Superior temporal gyrus (tissue), 1 donor: ENCODE data around the gene TEKT2.

Experiments
- DNase-seq: peaks from one replicate; pipeline ENCODE4 v3.0.0-alpha.2; 2016; ENCODE audit errors: extremely low spot score

The TEKT2 gene

DNA sequence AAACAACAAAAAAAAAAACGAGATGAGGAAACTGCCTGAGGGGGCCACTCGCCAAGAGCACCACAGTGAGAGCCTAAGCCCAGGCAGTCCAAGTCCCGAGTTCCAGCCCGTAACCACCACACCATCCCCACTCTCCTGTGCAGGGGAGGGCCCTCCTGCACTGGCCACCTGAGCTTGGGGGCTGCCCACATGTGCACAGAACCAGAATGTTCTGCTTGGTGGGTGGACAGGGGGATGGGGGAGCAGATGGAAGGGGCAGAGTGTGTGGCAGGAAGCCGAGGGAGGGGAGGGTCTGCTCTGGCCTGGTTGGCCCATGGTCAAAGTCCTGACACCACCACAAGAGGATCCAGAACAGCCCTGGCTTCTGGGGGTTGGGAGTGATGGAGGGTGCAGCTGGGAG lies 22.4 kb downstream of the TEKT2 start:
- DNase-seq, result no peak

DNA sequence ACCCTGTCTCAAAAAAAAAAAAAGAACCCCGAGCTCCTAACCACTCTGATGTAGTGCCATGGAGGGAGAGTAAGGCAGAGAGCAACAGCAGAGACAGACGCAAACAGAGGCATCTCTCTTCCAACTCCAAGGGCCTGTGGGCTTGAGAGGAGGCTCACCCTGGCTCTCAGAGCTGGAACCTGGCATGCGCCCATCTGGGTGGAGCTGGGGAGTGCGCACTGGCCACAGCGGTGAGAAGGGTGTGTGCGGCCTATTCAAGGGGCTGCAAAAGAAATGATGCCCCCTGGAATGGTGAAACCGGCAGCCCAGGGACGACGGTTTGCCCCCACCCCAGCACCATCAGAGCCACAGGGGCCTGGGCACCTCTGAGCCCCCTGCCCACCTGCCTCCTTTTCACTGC lies 23.5 kb downstream of the TEKT2 start:
- no peak for DNase-seq

DNA sequence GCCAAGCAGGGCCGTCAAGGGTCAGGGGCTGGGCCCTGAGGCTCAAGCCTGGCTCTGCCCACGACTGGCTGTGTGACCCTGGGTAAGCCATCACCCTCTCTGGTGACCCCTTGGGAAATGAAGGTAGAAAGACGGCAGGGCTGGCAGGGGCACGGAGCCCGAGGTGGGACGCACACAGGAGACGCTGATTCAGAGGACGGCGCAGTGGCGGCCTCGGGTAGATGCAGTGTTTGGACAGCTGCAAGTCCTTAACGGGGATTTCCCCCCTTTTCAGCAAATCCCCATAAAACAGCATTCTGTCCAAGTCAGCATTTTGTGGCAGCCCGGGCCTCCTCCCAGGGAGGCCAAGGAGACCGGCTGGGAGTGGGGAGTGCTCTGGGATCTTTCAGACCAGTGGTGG lies 24.4 kb downstream of the TEKT2 start:
- DNase-seq, result no peak

DNA sequence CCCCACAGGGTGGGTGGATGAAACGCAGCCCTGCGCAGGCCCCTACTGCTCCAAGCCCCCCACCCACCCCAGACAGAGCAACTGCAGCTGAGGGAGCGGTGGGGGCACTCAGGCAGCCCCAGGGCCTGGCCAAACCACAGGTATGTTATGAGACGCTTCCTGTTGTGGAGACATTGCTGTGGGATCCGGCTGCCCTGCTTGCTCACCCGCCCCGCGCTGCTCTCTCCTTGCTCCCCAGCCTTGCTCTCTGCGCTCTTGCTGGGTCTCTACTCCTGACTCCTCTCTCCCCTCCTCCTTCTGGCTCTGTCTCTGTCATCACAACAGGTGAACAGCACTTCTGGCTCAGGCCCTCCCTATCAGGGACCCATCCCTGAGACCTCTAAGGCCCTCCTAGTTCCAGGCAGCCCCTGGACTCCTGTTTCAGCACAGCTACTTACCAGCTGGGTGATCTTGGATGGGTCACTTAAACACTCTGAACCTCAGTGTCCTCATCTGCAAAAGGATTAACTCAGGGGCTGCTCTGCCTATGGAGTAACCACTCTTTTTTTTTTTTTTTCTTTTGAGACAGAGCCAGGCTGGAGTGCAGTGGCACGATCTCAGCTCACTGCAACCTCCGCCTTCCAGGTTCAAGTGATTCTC lies 25.3 kb downstream of the TEKT2 start:
- DNase-seq, result no peak

DNA sequence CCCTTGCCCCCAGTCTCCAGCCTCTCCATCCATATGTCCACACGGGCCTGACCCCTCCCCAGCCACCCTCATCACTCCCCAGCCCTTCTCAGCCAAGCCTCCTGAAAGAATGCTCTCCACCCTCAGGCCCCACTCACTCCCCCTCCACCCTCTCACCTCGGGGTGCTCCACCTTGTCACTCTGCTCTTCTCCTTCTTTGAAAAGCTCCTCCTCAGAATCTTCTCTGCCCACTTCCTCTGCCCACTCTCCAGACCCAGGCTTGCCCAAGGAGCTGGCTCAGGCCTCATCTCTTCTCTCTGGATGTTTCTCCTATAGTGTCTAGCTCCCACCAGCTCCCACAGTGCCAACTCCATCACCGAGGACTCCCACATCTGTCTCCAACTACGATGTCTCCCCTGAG lies 27.3 kb downstream of the TEKT2 start:
- DNase-seq, result no peak

DNA sequence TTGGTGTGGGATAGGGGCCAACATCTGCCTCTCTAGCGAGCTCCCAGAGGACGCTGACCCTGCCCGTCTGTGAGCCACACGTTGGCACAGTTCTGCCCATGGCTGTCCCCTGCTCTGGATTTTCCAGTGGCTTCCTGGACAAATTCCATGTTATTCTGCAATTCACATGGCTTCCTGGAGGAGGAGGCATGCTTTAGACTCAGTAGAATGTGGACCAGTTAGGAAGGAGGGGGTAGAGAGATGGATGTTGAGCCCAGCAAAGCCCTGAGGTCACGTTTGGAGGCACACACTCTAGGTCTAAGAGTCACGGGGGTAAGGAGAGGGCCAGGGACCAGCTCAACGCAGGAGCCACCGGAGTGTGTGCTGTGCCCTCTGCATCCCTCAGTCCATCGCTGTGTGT lies 28.9 kb downstream of the TEKT2 start:
- no peak for DNase-seq

DNA sequence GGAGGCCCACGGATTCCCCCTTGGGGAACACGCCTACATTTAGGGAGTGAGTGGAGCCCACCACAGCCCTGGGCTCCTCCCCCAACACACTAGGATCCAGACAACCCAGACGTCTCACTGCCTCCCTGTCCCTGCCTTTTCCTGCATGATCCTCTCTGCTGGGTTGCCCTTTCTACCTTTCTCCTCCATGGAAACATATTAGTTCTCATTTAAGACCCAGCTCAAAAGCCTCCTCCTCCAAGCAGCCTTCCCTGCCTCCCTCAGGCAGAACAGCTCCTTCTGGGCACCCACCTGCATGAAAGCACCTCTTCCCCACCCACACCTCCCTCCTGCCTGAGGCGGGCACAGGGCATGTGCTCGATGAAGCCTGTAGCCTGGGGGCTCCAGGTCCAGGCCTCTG lies 30.5 kb downstream of the TEKT2 start:
- no peak for DNase-seq

DNA sequence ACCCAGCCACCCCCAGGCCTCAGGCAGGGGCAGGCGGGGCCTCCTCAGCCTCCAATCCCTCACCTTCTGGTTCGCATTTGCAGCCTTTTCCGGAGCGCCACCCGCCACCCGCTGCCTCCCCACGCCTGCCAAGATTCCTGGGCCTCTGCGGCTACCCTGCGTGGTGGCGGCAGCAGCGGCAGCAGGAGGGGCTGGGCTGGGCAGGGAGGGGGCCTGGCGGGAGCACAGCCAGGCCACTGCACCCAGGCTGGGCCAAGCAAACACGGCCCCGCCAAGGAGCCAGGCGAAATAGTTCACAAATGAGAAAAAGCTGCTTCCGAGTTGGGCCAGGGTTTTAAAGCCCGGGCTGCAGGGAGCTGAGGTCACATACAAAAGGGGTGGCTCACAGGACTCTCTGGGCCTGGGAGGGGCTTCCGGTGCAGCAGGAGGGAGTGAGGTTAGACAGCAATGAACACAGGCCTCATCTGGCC lies 31.3 kb downstream of the TEKT2 start:
- no peak for DNase-seq

DNA sequence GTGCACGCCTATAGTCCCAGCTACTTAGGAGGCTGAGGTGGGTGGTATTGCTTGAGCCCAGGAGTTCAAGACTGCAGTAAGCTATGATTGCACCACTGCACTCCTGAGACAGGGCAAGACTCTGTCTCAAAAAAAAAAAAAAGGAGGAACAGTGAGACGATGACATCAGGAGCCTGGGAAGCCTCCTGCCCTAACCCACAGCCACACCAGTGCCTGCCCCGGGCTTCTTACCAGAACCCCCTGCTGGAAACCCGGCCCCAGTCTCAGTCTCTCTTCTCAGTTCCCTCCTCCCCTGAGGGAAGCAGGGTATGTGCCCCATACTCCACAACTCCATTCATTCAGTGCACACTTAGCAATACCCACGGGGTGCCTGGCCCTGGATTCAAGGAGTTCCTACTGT lies 32.0 kb downstream of the TEKT2 start:
- no peak for DNase-seq

DNA sequence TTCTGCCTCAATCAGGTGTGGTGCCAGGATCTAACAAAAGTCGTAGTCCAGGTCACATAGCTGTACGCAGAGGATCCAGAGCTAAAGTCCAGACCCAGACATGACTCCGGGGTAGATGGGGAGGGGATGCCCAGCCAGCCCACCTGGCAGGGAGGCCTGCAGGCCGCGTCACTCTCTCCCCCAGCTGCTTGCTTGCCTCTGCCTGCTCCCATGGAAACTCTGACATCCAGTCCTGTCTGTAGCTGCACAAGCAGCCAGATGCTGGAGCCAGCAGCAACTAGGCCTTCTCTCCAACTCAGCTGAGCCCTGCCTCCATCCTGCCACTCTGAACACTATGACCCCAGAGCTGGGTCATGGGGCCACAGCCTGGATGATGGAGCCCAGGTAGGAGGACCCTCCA lies 33.0 kb downstream of the TEKT2 start:
- DNase-seq, result no peak

DNA sequence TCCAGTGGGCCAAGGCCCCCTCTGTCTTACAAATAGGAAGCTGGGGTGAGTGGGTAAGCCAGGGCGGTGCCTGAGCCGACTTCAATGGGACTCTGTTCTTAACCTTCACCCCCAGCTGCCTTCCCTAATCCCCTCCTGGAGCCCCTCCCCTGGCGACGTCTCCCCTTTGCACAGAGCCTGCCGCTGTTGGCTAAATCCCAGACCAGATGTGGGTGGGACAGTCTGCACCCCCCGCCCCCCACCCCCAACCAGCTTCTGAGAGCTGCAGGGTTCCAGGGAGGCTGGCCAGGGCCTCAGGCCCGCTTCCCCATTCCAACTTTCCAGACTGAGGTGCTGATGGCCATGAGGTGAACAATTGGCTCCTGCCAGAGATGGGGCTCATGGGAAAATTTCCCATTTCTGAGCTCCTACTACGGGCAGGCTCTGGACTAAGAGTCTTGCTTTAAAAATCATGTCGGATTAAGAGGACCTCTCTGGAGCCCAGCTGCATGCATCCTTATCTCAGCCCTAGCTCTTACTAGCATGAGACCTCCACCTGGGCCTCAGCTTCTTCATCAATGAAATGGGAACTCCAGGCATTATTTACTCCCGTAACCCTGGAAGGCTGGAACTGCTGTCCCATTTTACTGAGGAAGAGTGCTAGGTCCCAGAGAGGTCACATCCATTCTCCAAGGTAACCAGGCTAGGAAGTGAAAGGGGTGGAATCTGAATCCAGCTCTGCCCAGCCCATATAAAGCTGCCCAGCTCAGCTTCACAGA lies 34.7 kb downstream of the TEKT2 start:
- DNase-seq, result no peak

DNA sequence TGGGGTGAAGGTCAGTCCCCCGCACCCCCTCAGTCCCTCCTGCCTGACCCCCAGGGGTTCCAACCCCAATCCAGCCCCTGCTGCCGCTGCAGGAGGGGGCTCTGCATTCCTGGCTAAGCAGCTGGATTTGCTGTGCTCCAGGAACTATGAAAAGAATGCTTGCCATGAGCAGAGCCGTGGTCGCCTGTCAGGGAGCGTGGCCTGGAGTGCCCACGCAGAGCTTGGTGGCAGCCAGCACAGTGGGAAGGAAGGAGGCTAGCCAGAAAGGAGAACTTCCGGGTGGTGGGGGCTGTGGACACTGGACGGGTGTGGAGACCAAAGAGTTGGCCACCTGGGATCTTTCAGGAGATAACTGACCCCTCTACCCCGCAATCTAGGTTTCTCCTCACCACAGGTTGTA lies 35.6 kb downstream of the TEKT2 start:
- no peak for DNase-seq

DNA sequence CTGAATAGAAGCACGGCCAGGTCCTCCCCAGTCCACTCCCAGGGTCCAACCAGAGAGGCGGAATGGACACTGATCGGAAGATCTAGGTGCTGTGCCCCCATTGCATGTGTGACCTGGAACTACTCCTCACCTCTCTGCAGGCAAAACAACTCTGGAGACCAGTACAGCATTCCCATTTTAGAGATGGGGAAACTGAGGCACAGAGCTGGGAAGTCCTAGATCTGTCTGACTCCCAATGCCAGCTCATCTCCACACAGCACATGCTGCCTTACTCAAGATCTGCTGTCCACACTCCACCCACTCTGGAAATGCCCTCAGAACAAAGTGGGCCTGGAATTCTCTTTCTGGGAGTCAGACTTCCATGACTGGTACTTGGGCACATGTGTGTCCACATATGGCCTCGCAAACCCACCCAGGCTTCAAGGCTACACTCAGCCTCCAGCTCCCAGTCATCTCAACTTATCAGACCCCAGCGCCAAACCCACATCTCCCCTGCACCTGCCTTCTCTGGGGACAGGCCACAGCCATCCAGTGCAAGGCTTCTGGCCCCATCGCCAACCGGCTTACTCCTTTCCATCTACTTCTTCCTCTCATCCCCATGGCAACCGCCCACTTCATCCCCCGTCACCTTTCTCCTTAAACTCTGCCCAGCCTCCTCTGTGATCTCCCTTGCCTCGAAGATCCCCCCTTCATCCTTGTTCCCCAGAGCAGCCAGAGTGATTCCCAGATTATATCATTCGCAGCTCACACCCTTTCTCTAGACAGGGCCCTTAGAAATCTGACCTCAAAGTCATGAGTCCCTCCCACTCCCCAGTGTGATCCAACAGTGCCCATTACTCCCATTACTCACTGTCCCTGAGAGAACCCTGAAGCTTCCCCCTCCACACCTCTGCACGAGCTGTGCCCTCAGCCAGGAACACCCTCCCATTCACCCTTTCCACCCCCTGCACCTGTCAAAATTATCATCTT lies 38.5 kb downstream of the TEKT2 start:
- no peak for DNase-seq

DNA sequence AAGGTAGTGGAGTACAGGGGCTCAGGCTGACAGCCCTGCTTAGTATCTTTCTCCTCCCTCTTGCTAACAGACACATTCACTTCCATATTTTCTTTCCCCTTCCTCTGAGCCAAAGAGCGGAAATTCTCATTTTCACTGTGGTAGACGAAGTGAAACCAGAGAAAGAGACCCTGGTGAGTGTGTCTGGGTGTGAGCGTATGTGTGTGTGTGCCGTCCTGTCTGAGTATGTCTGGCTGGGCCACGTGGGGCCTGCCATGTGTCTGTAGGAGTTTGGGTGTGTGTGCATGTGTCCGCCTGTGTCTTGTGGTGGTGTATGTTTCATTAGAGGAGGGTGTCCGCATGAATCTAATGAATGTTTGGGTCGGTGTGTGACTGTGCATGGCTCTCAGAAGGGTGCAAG lies 39.5 kb downstream of the TEKT2 start:
- peak; percentile 27 for DNase-seq

DNA sequence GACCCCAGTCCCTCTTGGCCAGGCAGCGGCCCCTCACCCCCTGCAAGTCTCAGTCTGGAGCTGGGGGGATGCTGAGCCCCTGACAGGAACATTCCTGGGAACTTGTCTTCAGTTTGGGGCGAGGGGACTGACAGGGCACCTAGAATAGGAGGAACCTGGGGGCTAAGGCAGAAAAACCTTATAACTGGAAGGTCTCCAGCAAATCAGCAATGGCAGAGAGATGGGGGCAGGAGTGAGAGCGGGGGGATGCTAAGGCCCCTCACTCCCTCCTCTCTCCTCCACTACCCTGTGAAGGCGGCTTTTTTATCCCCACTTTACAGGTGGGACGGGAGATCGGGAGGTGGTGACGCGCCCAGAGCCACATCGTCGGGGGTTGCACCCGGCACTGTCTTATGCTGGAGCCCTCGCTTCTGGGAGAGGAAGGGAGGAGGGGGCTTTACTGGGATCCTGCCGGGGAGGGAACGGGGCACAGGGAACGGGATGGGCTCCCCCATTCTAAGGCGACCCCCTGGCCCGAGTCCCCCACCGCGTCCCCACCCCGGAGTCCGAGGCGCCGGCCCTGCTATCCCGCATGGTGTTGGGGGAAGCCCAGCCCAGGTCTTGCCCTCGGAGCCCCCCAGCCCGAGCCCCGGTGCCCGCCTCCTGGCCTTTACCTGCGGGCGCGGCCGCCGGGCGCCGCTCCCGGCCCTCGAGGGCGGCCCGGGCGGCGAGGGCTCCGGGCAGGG lies 40.7 kb downstream of the TEKT2 start:
- no peak for DNase-seq

DNA sequence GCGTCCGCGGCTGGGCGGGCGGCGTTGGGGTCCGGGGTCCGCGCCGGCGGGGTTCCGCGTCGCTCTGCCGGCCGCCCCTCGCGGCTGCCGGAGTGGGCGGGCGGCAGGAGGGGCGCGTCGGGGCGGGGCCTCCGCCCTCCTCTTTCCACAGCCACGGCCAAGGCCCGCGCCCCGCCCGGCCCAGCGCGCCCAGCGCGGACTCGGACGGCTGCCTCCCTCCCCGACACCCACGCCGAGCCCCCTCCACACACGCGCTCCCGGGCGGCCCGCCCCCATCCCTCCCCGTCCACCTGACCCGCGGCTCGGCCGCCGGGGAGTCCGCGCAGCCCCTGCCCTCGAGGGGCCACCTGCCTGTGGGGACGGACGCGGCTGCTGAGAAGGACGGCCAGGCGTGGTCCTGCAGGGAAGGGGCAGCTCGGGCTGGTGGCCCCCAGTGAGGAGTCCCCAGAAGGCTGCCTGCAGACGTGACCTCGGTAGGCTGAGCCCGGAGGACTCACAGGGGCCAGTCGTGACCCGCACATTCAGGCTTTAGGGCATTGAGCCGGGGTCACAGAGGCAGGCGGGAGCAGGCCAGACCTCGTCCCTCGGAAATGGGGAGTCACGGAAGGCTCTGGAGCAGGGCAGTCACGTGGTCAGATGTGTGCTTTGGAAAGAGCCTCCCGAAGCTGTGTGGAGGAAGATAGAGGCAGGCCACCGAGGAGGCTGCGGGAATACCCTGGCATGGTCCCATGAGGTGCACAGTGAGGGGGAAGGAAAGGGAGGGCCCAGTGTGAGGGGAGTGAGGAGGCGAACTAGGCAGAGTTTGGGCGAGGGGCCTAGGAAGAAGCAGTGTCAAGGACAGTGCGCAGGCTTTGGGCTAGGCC lies 41.5 kb downstream of the TEKT2 start, which contains the start of gene COL8A2:
Gene COL8A2 (minus strand): TSS at position 94 of the 863 bp plus-strand sequence. CDS start 24,980 bp downstream, outside the sequence.
- no peak for DNase-seq

DNA sequence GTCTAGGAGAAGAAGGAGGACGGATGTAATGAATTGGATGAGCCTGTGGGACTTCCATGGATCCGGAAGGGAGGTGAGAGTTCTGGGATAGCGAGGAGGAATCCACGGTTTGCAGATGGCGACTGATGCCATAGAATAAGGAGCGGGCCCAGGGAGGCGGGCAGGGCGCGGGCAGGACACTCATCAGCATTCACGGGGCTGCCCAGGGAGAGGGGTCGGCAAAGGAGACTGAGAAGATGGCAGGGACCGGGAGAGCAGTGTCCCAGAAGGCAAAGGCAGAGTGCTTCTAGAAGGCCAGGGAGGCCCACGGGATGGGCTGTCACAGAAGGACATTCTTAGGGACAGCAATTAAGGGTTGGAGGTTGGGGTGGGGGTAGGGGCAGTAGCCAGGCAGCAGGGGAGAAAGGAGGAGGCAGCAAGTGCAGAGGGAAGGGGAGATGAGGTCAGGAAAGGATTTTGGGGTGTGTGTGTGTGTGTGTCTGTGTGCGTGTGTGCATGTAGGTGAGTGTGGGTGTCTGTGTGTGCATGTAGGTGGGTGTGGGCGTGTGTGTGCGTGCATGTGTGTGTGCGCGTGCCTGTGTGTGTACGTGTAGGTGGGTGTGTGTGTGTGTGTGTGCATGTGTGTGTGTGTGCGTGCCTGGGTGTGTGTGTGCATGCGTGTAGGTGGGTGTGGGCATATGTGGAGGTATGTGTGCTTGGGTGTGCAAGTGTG lies 42.3 kb downstream of the TEKT2 start:
- no peak for DNase-seq

DNA sequence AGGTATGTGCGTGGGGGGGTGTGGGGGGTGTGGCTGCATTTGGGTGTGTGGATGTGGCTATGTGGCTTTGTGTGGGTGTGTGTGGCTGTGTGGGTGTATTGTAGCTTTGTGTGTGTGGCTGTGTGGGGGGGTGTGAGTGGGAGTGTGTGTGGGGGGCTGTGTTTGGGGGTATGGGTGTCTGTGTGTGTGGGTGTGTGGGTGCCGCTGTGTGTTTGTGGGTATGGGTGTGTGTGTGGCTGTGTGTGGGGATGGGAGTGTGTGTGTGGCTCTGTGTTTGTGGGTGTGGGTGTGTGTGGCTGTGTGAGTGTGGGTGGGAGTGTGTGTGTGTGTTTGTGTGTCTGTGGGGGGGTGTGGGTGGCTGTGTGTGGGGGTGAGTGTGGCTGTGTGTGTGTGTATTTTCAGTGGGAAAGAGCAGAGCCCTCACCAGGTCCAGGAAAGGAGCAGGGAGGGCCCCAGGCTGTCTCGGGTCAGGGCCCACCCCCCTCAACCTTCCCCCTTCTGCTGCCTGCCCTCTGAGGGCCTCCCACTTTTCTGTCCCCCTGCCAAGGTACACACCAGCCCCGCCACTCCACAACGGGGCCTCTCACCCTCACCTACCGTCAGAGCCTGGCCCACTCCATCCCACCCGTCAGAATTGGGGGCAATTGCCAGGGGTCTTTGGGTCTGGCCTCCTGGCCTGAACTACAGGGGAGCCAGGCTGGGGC lies 43.1 kb downstream of the TEKT2 start:
- no peak for DNase-seq
